ENCODE results near the gene ECE1.

ECE1 gene

GRCh38 chr1:21321963-21322680, 31.9 kb upstream of the ECE1 start:
- Histone ChIP-seq H3K36me3 (ENCODE audit: insufficient read depth, low read length) (no peaks in the 10 kb centered on the region), H3K4me1 (ENCODE audit: insufficient read depth, low read length) (no peaks in the 10 kb centered on the region), H3K4me3 (ENCODE audit: low read depth in 1 of 2, low read length in 2 of 2) (no peak overlapping the region), H3K9me3 (ENCODE audit: insufficient read depth, low read length, severe bottlenecking) (no peaks in the 10 kb centered on the region), H3K27me3 (ENCODE audit: insufficient read depth, low read length, poor library complexity) (no peaks in the 10 kb centered on the region), H3K9ac (ENCODE audit: low read depth, low read length) (no peak overlapping the region), H3K79me2 (ENCODE audit: insufficient read depth, low read length) (no peaks in the 10 kb centered on the region; the same call in 1 of the 2 replicates), H3K27ac (ENCODE audit: low read length) (no peak overlapping the region), H3K4me2 (ENCODE audit: insufficient read depth, low read length) (no peak overlapping the region), H2AFZ (ENCODE audit: low read depth, low read length) (no peak overlapping the region), H4K20me1 (ENCODE audit: insufficient read depth, low read length) (peaks cover 57% of the 10 kb centered on the region)
- ATAC-seq (ENCODE audit: insufficient read depth, low read depth) (no peak), DNase-seq (no peak)
- TF ChIP-seq EZH2 (IDR thresholded peaks at IDR 0.05; ENCODE audit: borderline replicate concordance, low read depth, low read length, severe bottlenecking), result no peak
- no peak for TF ChIP-seq CTCF (IDR thresholded peaks at IDR 0.05; ENCODE audit: borderline replicate concordance, extremely low read depth, low read length, poor library complexity, severe bottlenecking)

GRCh38 chr1:21320410-21321108, 30.3 kb upstream of the ECE1 start:
- Histone ChIP-seq H3K9ac (ENCODE audit: low read depth, low read length) (no peak overlapping the region), H3K36me3 (ENCODE audit: insufficient read depth, low read length) (no peaks in the 10 kb centered on the region), H4K20me1 (ENCODE audit: insufficient read depth, low read length) (peaks cover 48% of the 10 kb centered on the region), H3K4me3 (ENCODE audit: low read depth in 1 of 2, low read length in 2 of 2) (no peak overlapping the region), H3K9me3 (ENCODE audit: insufficient read depth, low read length, severe bottlenecking) (no peaks in the 10 kb centered on the region), H3K4me2 (ENCODE audit: insufficient read depth, low read length) (no peak overlapping the region), H2AFZ (ENCODE audit: low read depth, low read length) (no peak overlapping the region), H3K27me3 (ENCODE audit: insufficient read depth, low read length, poor library complexity) (no peaks in the 10 kb centered on the region), H3K4me1 (ENCODE audit: insufficient read depth, low read length) (no peaks in the 10 kb centered on the region), H3K27ac (ENCODE audit: low read length) (no peak overlapping the region), H3K79me2 (ENCODE audit: insufficient read depth, low read length) (no peaks in the 10 kb centered on the region; the same call in 1 of the 2 replicates)
- no peak for TF ChIP-seq CTCF (IDR thresholded peaks at IDR 0.05; ENCODE audit: borderline replicate concordance, extremely low read depth, low read length, poor library complexity, severe bottlenecking)
- DNase-seq, result no peak
- no peak for ATAC-seq (ENCODE audit: insufficient read depth, low read depth)

- Histone ChIP-seq H3K4me2 (ENCODE audit: insufficient read depth, low read length) (no peak overlapping the region), H3K4me3 (ENCODE audit: low read depth in 1 of 2, low read length in 2 of 2) (no peak overlapping the region), H3K27ac (ENCODE audit: low read length) (no peak overlapping the region), H3K27me3 (ENCODE audit: insufficient read depth, low read length, poor library complexity) (no peaks in the 10 kb centered on the region), H4K20me1 (ENCODE audit: insufficient read depth, low read length) (peaks cover 51% of the 10 kb centered on the region), H2AFZ (ENCODE audit: low read depth, low read length) (no peak overlapping the region), H3K4me1 (ENCODE audit: insufficient read depth, low read length) (no peaks in the 10 kb centered on the region), H3K36me3 (ENCODE audit: insufficient read depth, low read length) (no peaks in the 10 kb centered on the region), H3K9ac (ENCODE audit: low read depth, low read length) (no peak overlapping the region), H3K9me3 (ENCODE audit: insufficient read depth, low read length, severe bottlenecking) (no peaks in the 10 kb centered on the region), H3K79me2 (ENCODE audit: insufficient read depth, low read length) (no peaks in the 10 kb centered on the region; the same call in 1 of the 2 replicates)
- ATAC-seq (ENCODE audit: insufficient read depth, low read depth) (no peak), DNase-seq (no peak)
- TF ChIP-seq EZH2 (IDR thresholded peaks at IDR 0.05; ENCODE audit: borderline replicate concordance, low read depth, low read length, severe bottlenecking), result no peak
- TF ChIP-seq CTCF (IDR thresholded peaks at IDR 0.05; ENCODE audit: borderline replicate concordance, extremely low read depth, low read length, poor library complexity, severe bottlenecking), result no peak
Measured at GRCh38 chr1:21319447-21320407, 29.5 kb upstream of the ECE1 start.

Data from DND-41 (cell line).